Measurements from ENCODE around the gene CCDC24.

CCDC24 gene

GRCh38 chr1:43963890-43964289 lies 27.5 kb upstream of the CCDC24 start:
- DNase-seq, result no peak

- no peak for DNase-seq
Measured at GRCh38 chr1:43965316-43965715, 26.1 kb upstream of the CCDC24 start.

GRCh38 chr1:43968348-43968948 lies 23.0 kb upstream of the CCDC24 start:
- DNase-seq, result no peak

- DNase-seq, result no peak
Measured at GRCh38 chr1:43969416-43969745, 22.0 kb upstream of the CCDC24 start.

- peak; percentile 93 for DNase-seq
Measured at GRCh38 chr1:43969746-43970466, 21.5 kb upstream of the CCDC24 start, which contains the start of gene DPH2. TSS of gene DPH2 (plus strand) at chr1:43970010. CDS start at chr1:43970176, 166 bp downstream.

- no peak for DNase-seq
Measured at GRCh38 chr1:43970502-43970901, 20.9 kb upstream of the CCDC24 start.

GRCh38 chr1:43970911-43971310 lies 20.5 kb upstream of the CCDC24 start:
- no peak for DNase-seq

- no peak for DNase-seq
Measured at GRCh38 chr1:43971336-43971980, 19.9 kb upstream of the CCDC24 start.

- DNase-seq, result no peak
Measured at GRCh38 chr1:43973981-43974442, 17.4 kb upstream of the CCDC24 start.

- peak; percentile 96 for DNase-seq
Measured at GRCh38 chr1:43974443-43975248, 16.8 kb upstream of the CCDC24 start, which contains the start of gene ATP6V0B. TSS of gene ATP6V0B (plus strand) at chr1:43974960. CDS start at chr1:43975041, 81 bp downstream.

GRCh38 chr1:43975249-43975961 lies 16.0 kb upstream of the CCDC24 start:
- no peak for DNase-seq

GRCh38 chr1:43976045-43976444 lies 15.4 kb upstream of the CCDC24 start:
- no peak for DNase-seq

GRCh38 chr1:43976890-43977289 lies 14.5 kb upstream of the CCDC24 start:
- DNase-seq, result no peak

GRCh38 chr1:43977376-43978263 lies 13.8 kb upstream of the CCDC24 start:
- no peak for DNase-seq

GRCh38 chr1:43978264-43978550 lies 13.2 kb upstream of the CCDC24 start:
- DNase-seq, result no peak

GRCh38 chr1:43978551-43979260 lies 12.7 kb upstream of the CCDC24 start, which contains the start of gene B4GALT2:
TSS of gene B4GALT2 (plus strand) at chr1:43979210. CDS start at chr1:43981161, 1,951 bp downstream.
- peak; percentile 93 for DNase-seq

GRCh38 chr1:43979261-43979527 lies 12.2 kb upstream of the CCDC24 start:
- DNase-seq, result no peak

GRCh38 chr1:43979528-43980254 lies 11.7 kb upstream of the CCDC24 start:
- DNase-seq, result peak; percentile 61

- no peak for DNase-seq
Measured at GRCh38 chr1:43980255-43981134, 10.9 kb upstream of the CCDC24 start.

All from 8988T (cell line).